ENCODE measurements around the gene ZNF326.

ZNF326 gene

GRCh38 chr1:89951766-89952604, 42.9 kb upstream of the ZNF326 start:
- no peak for TF ChIP-seq CTCF (IDR thresholded peaks at IDR 0.05; ENCODE audit: low read depth, low read length)
- no peak overlapping the region for H3K4me3 ChIP-seq (replicated peaks in 1 of 2; ENCODE audit: low read depth in 2 of 2, low read length in 2 of 2)
- peak; percentile 48 to 58 for DNase-seq (ENCODE audit: low read depth in 2 of 2)

- no peak overlapping the region for H3K4me3 ChIP-seq (replicated peaks in 1 of 2; ENCODE audit: low read depth in 2 of 2, low read length in 2 of 2)
- no peak for TF ChIP-seq CTCF (IDR thresholded peaks at IDR 0.05; ENCODE audit: low read depth, low read length)
- DNase-seq (ENCODE audit: low read depth in 2 of 2): no peak
These were observed 42.2 kb upstream of the ZNF326 start for GRCh38 chr1:89952605-89953130.

GRCh38 chr1:89953131-89953626, 41.7 kb upstream of the ZNF326 start:
- peak; percentile 66 to 91 for DNase-seq (ENCODE audit: low read depth in 2 of 2)
- TF ChIP-seq CTCF (IDR thresholded peaks at IDR 0.05; ENCODE audit: low read depth, low read length): no peak
- H3K4me3 ChIP-seq (replicated peaks in 1 of 2; ENCODE audit: low read depth in 2 of 2, low read length in 2 of 2): no peak overlapping the region

GRCh38 chr1:89953929-89954328, 41.0 kb upstream of the ZNF326 start:
- no peak for DNase-seq (ENCODE audit: low read depth in 2 of 2)
- no peak overlapping the region for H3K4me3 ChIP-seq (replicated peaks in 1 of 2; ENCODE audit: low read depth in 2 of 2, low read length in 2 of 2)
- TF ChIP-seq CTCF (IDR thresholded peaks at IDR 0.05; ENCODE audit: low read depth, low read length): no peak

GRCh38 chr1:89954401-89954800, 40.5 kb upstream of the ZNF326 start:
- DNase-seq (ENCODE audit: low read depth in 2 of 2): no peak
- no peak for TF ChIP-seq CTCF (IDR thresholded peaks at IDR 0.05; ENCODE audit: low read depth, low read length)
- H3K4me3 ChIP-seq (replicated peaks in 1 of 2; ENCODE audit: low read depth in 2 of 2, low read length in 2 of 2): no peak overlapping the region

GRCh38 chr1:89955311-89956205, 39.4 kb upstream of the ZNF326 start:
- no peak for DNase-seq (ENCODE audit: low read depth in 2 of 2)
- TF ChIP-seq CTCF (IDR thresholded peaks at IDR 0.05; ENCODE audit: low read depth, low read length): no peak
- no peak overlapping the region for H3K4me3 ChIP-seq (replicated peaks in 1 of 2; ENCODE audit: low read depth in 2 of 2, low read length in 2 of 2)

All from cardiac fibroblast (primary cell).